Colonic mucosa (tissue), 4 donors: Measurements from ENCODE around the gene SETD2. TPM values are rescaled to one million over a fixed set of nuclear protein-coding genes. Genes with fewer than 3 reads are reported as not detected.

Experiments used
- DNase-seq: peaks from one replicate; pipeline ENCODE4 v3.0.0-alpha.2; 2020
- H3K27ac ChIP-seq: fragments of 200-600 bp; one replicate; pipeline ENCODE4 v1.8.0; 2021
- H3K27me3 ChIP-seq: fragments of 200-600 bp; one replicate; pipeline ENCODE4 v1.8.0; 2021
- H3K36me3 ChIP-seq: fragments of 200-600 bp; one replicate; pipeline ENCODE4 v1.8.0; 2021
- H3K4me1 ChIP-seq: fragments of 200-600 bp; one replicate; pipeline ENCODE4 v1.8.0; 2021; ENCODE audit warnings: mild to moderate bottlenecking
- H3K4me3 ChIP-seq: fragments of 200-600 bp; one replicate; pipeline ENCODE4 v1.8.0; 2021
- H3K9ac ChIP-seq, 2 donors: one replicate each; pipeline ENCODE4 v1.7.0; 2013; ENCODE audit warnings: control low read depth in 2 of 2, low read depth in 2 of 2, low read length in 2 of 2
- H3K9me3 ChIP-seq: fragments of 200-600 bp; one replicate; pipeline ENCODE4 v1.8.0; 2021
- CTCF ChIP-seq: fragments of 200-600 bp; IDR thresholded peaks from one replicate; pipeline ENCODE4 v1.8.0; 2022; ENCODE audit warnings: antibody characterized with exemption, mild to moderate bottlenecking
- intact Hi-C: fragments of 100-400 bp; cut with DNase I; formaldehyde crosslinking; loops from one replicate; pipeline ENCODE4 v1.14.1; 2022
- total RNA-seq, 2 donors: library from RNA; stranded (reverse); fragmentation: NEBNext Ultra II Directional in 1 of 2; extraction: Animal tissue kit (Norgen Biotek cat#: 25700) in 1 of 2; gene quantifications; one replicate each; pipeline ENCODE4 v1.2.1, GENCODE V29; 2021
- donor health status: healthy.
- donor health status: DM: no; HTN: no; CAD: no.
- donor health status: DM: no; HTN: no; CAD: no.

The SETD2 gene
- total RNA-seq, 2 donors from 2014 or later = 39.5 to 48.6 TPM

- intact Hi-C loops = loop anchor here (10.0 kb wide), 1 partner anchor 161 kb away; no protein-coding TSS in a partner anchor
- peak overlapping the region; percentile 77 to 98 for H3K9ac ChIP-seq
- H3K27me3 ChIP-seq = no peaks in the 10 kb centered on the region
- H3K36me3 ChIP-seq = no peaks in the 10 kb centered on the region
- no peaks in the 10 kb centered on the region for H3K9me3 ChIP-seq
- peak; percentile 47 for DNase-seq
- TF ChIP-seq CTCF = no peak
- H3K4me3 ChIP-seq = peak overlapping the region; percentile 93
- peak overlapping the region; percentile 96 for H3K27ac ChIP-seq
- peaks cover 20% of the 10 kb centered on the region for H3K4me1 ChIP-seq
These were observed 525 bp downstream of the SETD2 start for GRCh38 chr3:47163169-47164006.

GRCh38 chr3:47162697-47163168 lies 1.2 kb downstream of the SETD2 start:
- peak overlapping the region; percentile 77 to 98 for H3K9ac ChIP-seq
- peak overlapping the region; percentile 96 for H3K27ac ChIP-seq
- H3K27me3 ChIP-seq = no peaks in the 10 kb centered on the region
- H3K9me3 ChIP-seq = no peaks in the 10 kb centered on the region
- peaks cover 20% of the 10 kb centered on the region for H3K4me1 ChIP-seq
- no peak for DNase-seq
- no peak for TF ChIP-seq CTCF
- no peaks in the 10 kb centered on the region for H3K36me3 ChIP-seq
- intact Hi-C loops = loop anchor here (10.0 kb wide), 1 partner anchor 162 kb away; no protein-coding TSS in a partner anchor
- peak overlapping the region; percentile 93 for H3K4me3 ChIP-seq

- peaks cover 20% of the 10 kb centered on the region for H3K4me1 ChIP-seq
- intact Hi-C loops = loop anchor here (10.0 kb wide), 1 partner anchor 163 kb away; no protein-coding TSS in a partner anchor
- no peaks in the 10 kb centered on the region for H3K36me3 ChIP-seq
- no peaks in the 10 kb centered on the region for H3K9me3 ChIP-seq
- no peak for DNase-seq
- no peak overlapping the region for H3K27ac ChIP-seq
- H3K4me3 ChIP-seq = peak overlapping the region; percentile 93
- no peaks in the 10 kb centered on the region for H3K27me3 ChIP-seq
- no peak for TF ChIP-seq CTCF
- H3K9ac ChIP-seq = peak overlapping the region in 1 of 2 donors; percentile 77
These were observed 1.8 kb downstream of the SETD2 start for GRCh38 chr3:47161983-47162696.

- H3K36me3 ChIP-seq = no peaks in the 10 kb centered on the region
- H3K9ac ChIP-seq = no peak overlapping the region
- TF ChIP-seq CTCF = no peak
- H3K4me1 ChIP-seq = peaks cover 15% of the 10 kb centered on the region
- peak overlapping the region; percentile 6 for H3K27ac ChIP-seq
- H3K27me3 ChIP-seq = no peaks in the 10 kb centered on the region
- intact Hi-C loops = loop anchor here (10.0 kb wide), 1 partner anchor 165 kb away; no protein-coding TSS in a partner anchor
- DNase-seq = no peak
- H3K4me3 ChIP-seq = no peak overlapping the region
- H3K9me3 ChIP-seq = no peaks in the 10 kb centered on the region
These were observed 4.1 kb downstream of the SETD2 start for GRCh38 chr3:47159820-47160219.

- TF ChIP-seq CTCF = no peak
- Histone ChIP-seq H3K9me3 (no peaks in the 10 kb centered on the region), H3K27ac (no peak overlapping the region), H3K4me1 (peaks cover 15% of the 10 kb centered on the region), H3K36me3 (no peaks in the 10 kb centered on the region), H3K27me3 (no peaks in the 10 kb centered on the region), H3K4me3 (no peak overlapping the region), H3K9ac (no peak overlapping the region)
- intact Hi-C loops = no loop called here
- no peak for DNase-seq
These were observed 5.7 kb downstream of the SETD2 start for GRCh38 chr3:47158208-47158607.
